ENCODE measurements around the gene OR2F1. TPM values are rescaled to one million over a fixed set of nuclear protein-coding genes. Genes with fewer than 3 reads are reported as not detected.

Gene OR2F1
- total RNA-seq, 1 donor from 2014 or later: not detected

GRCh38 chr7:143938379-143939243, 16.0 kb upstream of the OR2F1 start:
- H3K27ac Mint-ChIP-seq (ENCODE audit: unreplicated experiment): no peak overlapping the region
- H3K4me1 Mint-ChIP-seq (ENCODE audit: unreplicated experiment): peaks cover 34% of the 10 kb centered on the region
- no peaks in the 10 kb centered on the region for H3K9me3 Mint-ChIP-seq (ENCODE audit: unreplicated experiment)
- TF ChIP-seq CTCF (IDR thresholded peaks at IDR 0.05): no peak
- H3K36me3 Mint-ChIP-seq (ENCODE audit: unreplicated experiment): peaks cover 2% of the 10 kb centered on the region
- H3K4me3 Mint-ChIP-seq (ENCODE audit: unreplicated experiment): no peak overlapping the region
- no peak for DNase-seq (ENCODE audit: extremely low spot score, unreplicated experiment)
- H3K27me3 Mint-ChIP-seq (ENCODE audit: unreplicated experiment): peaks cover 12% of the 10 kb centered on the region

DNA sequence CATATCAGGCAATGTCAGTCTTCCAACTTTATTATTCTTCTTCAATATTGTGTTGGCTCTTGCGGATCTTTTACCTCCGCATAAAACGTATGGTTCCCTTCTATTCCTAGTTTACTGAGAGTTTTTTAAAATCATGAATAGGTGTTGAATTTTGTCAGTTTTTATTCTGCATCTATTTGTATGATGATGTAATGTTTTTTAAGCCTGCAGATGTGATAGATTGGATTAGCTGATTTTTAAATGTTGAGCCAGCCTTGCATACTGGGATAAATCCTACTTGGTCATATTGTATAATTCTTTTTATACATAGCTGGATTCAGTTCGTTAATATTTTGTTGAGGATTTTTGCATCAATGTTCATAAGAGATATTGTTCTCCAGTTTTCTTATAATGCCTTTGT, 9.2 kb upstream of the OR2F1 start:
- peaks cover 12% of the 10 kb centered on the region for H3K9me3 Mint-ChIP-seq (ENCODE audit: unreplicated experiment)
- no peak overlapping the region for H3K27ac Mint-ChIP-seq (ENCODE audit: unreplicated experiment)
- no peak overlapping the region for H3K4me3 Mint-ChIP-seq (ENCODE audit: unreplicated experiment)
- peaks cover 2% of the 10 kb centered on the region for H3K4me1 Mint-ChIP-seq (ENCODE audit: unreplicated experiment)
- no peak for DNase-seq (ENCODE audit: extremely low spot score, unreplicated experiment)
- no peak for TF ChIP-seq CTCF (IDR thresholded peaks at IDR 0.05)
- H3K27me3 Mint-ChIP-seq (ENCODE audit: unreplicated experiment): peaks cover 56% of the 10 kb centered on the region
- H3K36me3 Mint-ChIP-seq (ENCODE audit: unreplicated experiment): peaks cover 2% of the 10 kb centered on the region

DNA sequence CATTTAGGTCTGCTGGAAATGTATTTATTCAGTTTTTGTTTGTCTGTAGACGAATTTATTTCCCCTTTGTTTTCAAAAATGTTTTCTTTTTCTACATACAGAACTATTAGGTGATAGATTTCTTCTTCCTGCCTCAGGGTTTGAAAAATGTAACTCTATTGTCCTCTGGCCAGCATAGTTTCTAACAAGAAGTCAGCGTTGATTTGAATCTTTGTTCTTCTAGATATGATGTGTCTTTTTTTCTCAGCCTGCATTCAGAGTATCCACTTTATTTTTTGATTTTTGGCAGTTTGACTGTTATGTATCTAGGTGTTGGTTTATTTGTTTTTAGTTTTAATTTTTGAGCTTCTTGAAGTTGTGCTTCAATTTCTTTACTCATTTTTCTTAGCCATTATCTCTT, 7.5 kb upstream of the OR2F1 start:
- H3K27me3 Mint-ChIP-seq (ENCODE audit: unreplicated experiment): peaks cover 54% of the 10 kb centered on the region
- TF ChIP-seq CTCF (IDR thresholded peaks at IDR 0.05): no peak
- no peak for DNase-seq (ENCODE audit: extremely low spot score, unreplicated experiment)
- H3K9me3 Mint-ChIP-seq (ENCODE audit: unreplicated experiment): peaks cover 12% of the 10 kb centered on the region
- H3K36me3 Mint-ChIP-seq (ENCODE audit: unreplicated experiment): peaks cover 2% of the 10 kb centered on the region
- H3K27ac Mint-ChIP-seq (ENCODE audit: unreplicated experiment): no peak overlapping the region
- H3K4me1 Mint-ChIP-seq (ENCODE audit: unreplicated experiment): no peaks in the 10 kb centered on the region
- no peak overlapping the region for H3K4me3 Mint-ChIP-seq (ENCODE audit: unreplicated experiment)

DNA sequence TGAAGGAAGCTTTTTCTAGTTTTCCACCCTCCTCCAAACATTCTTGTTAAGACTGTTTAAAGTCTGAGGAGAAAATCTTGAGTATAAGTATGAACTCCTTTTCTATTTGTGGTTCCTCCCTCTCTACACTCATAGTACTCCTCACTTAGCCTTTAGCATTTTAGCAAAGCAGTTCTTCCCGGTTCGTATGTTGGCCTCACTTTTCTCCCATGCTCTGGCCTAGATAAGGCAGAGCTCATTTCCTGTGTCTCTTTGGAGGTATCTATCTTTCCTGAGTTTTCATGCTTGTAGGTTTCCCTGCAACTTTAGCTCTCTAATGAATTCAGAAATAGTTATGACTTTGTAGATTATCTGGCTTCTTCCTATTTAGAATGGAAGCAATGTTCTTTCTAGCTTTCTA, 5.9 kb upstream of the OR2F1 start:
- Mint-ChIP-seq H3K9me3 (ENCODE audit: unreplicated experiment) (peaks cover 12% of the 10 kb centered on the region), H3K27ac (ENCODE audit: unreplicated experiment) (no peak overlapping the region), H3K27me3 (ENCODE audit: unreplicated experiment) (peaks cover 48% of the 10 kb centered on the region), H3K4me3 (ENCODE audit: unreplicated experiment) (no peak overlapping the region), H3K36me3 (ENCODE audit: unreplicated experiment) (no peaks in the 10 kb centered on the region), H3K4me1 (ENCODE audit: unreplicated experiment) (no peaks in the 10 kb centered on the region)
- TF ChIP-seq CTCF (IDR thresholded peaks at IDR 0.05): no peak
- DNase-seq (ENCODE audit: extremely low spot score, unreplicated experiment): no peak

- no peak for DNase-seq (ENCODE audit: extremely low spot score, unreplicated experiment)
- Mint-ChIP-seq H3K4me1 (ENCODE audit: unreplicated experiment) (no peaks in the 10 kb centered on the region), H3K27me3 (ENCODE audit: unreplicated experiment) (peaks cover 37% of the 10 kb centered on the region), H3K27ac (ENCODE audit: unreplicated experiment) (no peak overlapping the region), H3K36me3 (ENCODE audit: unreplicated experiment) (no peaks in the 10 kb centered on the region), H3K9me3 (ENCODE audit: unreplicated experiment) (no peaks in the 10 kb centered on the region), H3K4me3 (ENCODE audit: unreplicated experiment) (no peak overlapping the region)
- no peak for TF ChIP-seq CTCF (IDR thresholded peaks at IDR 0.05)
These were observed 1.2 kb upstream of the OR2F1 start for GRCh38 chr7:143953421-143953820.

Data from osteocyte (in vitro differentiated cells).